Liver (tissue), 9 donors: Measurements from ENCODE around the gene PAQR9. TPM values are rescaled to one million over a fixed set of nuclear protein-coding genes. Genes with fewer than 3 reads are reported as not detected.

Experiments used
- DNase-seq: peaks from one replicate; pipeline ENCODE4 v3.0.0-alpha.2; 2017; ENCODE audit warnings: low spot score
- H3K27ac ChIP-seq, 2 donors: one replicate each; pipeline ENCODE4 v1.7.0; 2013; ENCODE audit warnings: inconsistent platforms in 2 of 2, low read length in 2 of 2, control low read depth in 1 of 2, low read depth in 1 of 2, mild to moderate bottlenecking in 1 of 2
- H3K27me3 ChIP-seq, 4 donors: one replicate each; pipeline versions ENCODE4 v1.6.1 to v1.7.0; 2013; ENCODE audit warnings: low read length in 3 of 4, inconsistent platforms in 1 of 4, mild to moderate bottlenecking in 1 of 4, moderate library complexity in 1 of 4; ENCODE audit not compliant: control insufficient read depth in 4 of 4, insufficient read depth in 4 of 4
- H3K36me3 ChIP-seq, 4 donors: one replicate each; pipeline versions ENCODE4 v1.6.1 to v1.7.0; 2013; ENCODE audit warnings: low read length in 3 of 4, mild to moderate bottlenecking in 3 of 4, low read depth in 1 of 4, moderate library complexity in 1 of 4; ENCODE audit not compliant: control insufficient read depth in 4 of 4, insufficient read depth in 3 of 4
- H3K4me1 ChIP-seq, 4 donors: one replicate each; pipeline versions ENCODE4 v1.6.1 to v1.7.0; 2013; ENCODE audit warnings: low read length in 3 of 4, mild to moderate bottlenecking in 3 of 4, moderate library complexity in 1 of 4; ENCODE audit not compliant: control insufficient read depth in 4 of 4, insufficient read depth in 4 of 4
- H3K4me3 ChIP-seq, 3 donors: one replicate each; pipeline versions ENCODE4 v1.6.1 to v1.7.0; 2013; ENCODE audit warnings: low read length in 3 of 3, control low read depth in 1 of 3, low read depth in 1 of 3, mild to moderate bottlenecking in 1 of 3
- H3K9ac ChIP-seq, 2 donors: one replicate each; pipeline ENCODE4 v1.7.0; 2013; ENCODE audit warnings: low read length in 2 of 2, mild to moderate bottlenecking in 2 of 2, moderate library complexity in 2 of 2, control low read depth in 1 of 2, low read depth in 1 of 2
- H3K9me3 ChIP-seq, 4 donors: one replicate each; pipeline versions ENCODE4 v1.6.1 to v1.7.0; 2013; ENCODE audit warnings: low read length in 3 of 4; ENCODE audit not compliant: control insufficient read depth in 4 of 4
- ATF3 ChIP-seq: IDR thresholded peaks from 2 replicates; pipeline ENCODE4 v1.6.1; 2016; ENCODE audit warnings: antibody characterized with exemption
- CTCF ChIP-seq: fragments of 150-350 bp; IDR thresholded peaks from 2 replicates; pipeline ENCODE4 v1.5.1; 2017; ENCODE audit warnings: improper control_type of control experiment, low read depth, low read length; ENCODE audit not compliant: missing input control
- EGR1 ChIP-seq, 2 donors: IDR thresholded peaks; 2 replicates each; pipeline ENCODE4 v1.6.1; 2016 to 2018; ENCODE audit warnings: antibody characterized with exemption in 2 of 2, low read depth in 2 of 2
- FOXA1 ChIP-seq: IDR thresholded peaks from 2 replicates; pipeline ENCODE4 v1.6.1; 2016; ENCODE audit warnings: antibody characterized with exemption
- FOXA2 ChIP-seq: IDR thresholded peaks from 2 replicates; pipeline ENCODE4 v1.6.1; 2016; ENCODE audit warnings: antibody characterized with exemption
- GABPA ChIP-seq, 2 donors: IDR thresholded peaks in 1 of 2; conservative IDR thresholded peaks in 1 of 2; 2 replicates each; pipeline ENCODE4 v1.6.1; 2016; ENCODE audit warnings: antibody characterized with exemption in 2 of 2, mild to moderate bottlenecking in 1 of 2, moderate library complexity in 1 of 2
- HNF4A ChIP-seq, 2 donors: conservative IDR thresholded peaks; 2 replicates each; pipeline ENCODE4 v1.6.1; 2016; ENCODE audit warnings: antibody characterized with exemption in 2 of 2, mild to moderate bottlenecking in 2 of 2
- HNF4G ChIP-seq: IDR thresholded peaks from 2 replicates; pipeline ENCODE4 v1.6.1; 2016; ENCODE audit warnings: antibody characterized with exemption
- JUND ChIP-seq, 2 donors: IDR thresholded peaks; 2 replicates each; pipeline ENCODE4 v1.6.1; 2016; ENCODE audit warnings: antibody characterized with exemption in 2 of 2
- MAX ChIP-seq: IDR thresholded peaks from 2 replicates; pipeline ENCODE4 v1.6.1; 2016; ENCODE audit warnings: antibody characterized with exemption
- NR2F2 ChIP-seq: IDR thresholded peaks from 2 replicates; pipeline ENCODE4 v1.6.1; 2016; ENCODE audit warnings: antibody characterized with exemption
- RAD21 ChIP-seq, 2 donors: IDR thresholded peaks; 2 replicates each; pipeline ENCODE4 v1.6.1; 2016; ENCODE audit warnings: antibody characterized with exemption in 2 of 2, mild to moderate bottlenecking in 2 of 2
- REST ChIP-seq: IDR thresholded peaks from 2 replicates; pipeline ENCODE4 v1.6.1; 2016; ENCODE audit warnings: antibody characterized with exemption, mild to moderate bottlenecking
- RXRA ChIP-seq, 2 donors: IDR thresholded peaks; 2 replicates each; pipeline ENCODE4 v1.6.1; 2017 to 2018; ENCODE audit warnings: antibody characterized with exemption in 2 of 2, mild to moderate bottlenecking in 1 of 2
- SP1 ChIP-seq: IDR thresholded peaks from 2 replicates; pipeline ENCODE4 v1.6.1; 2018; ENCODE audit warnings: antibody characterized with exemption, mild to moderate bottlenecking
- TAF1 ChIP-seq: conservative IDR thresholded peaks from 2 replicates; pipeline ENCODE4 v1.6.1; 2016; ENCODE audit warnings: antibody characterized with exemption, mild to moderate bottlenecking
- YY1 ChIP-seq: IDR thresholded peaks from 2 replicates; pipeline ENCODE4 v1.6.1; 2016; ENCODE audit warnings: antibody characterized with exemption, mild to moderate bottlenecking
- ZBTB33 ChIP-seq: IDR thresholded peaks from 2 replicates; pipeline ENCODE4 v1.6.1; 2016; ENCODE audit warnings: antibody characterized with exemption
- WGBS: extraction: QIAGEN DNeasy Blood & Tissue Kit; methylation state at CpG from one replicate; pipeline ENCODE4 v1.1.7; 2013; 5-methylcytosine and 5-hydroxymethylcytosine counted together
- polyA plus RNA-seq, 2 donors: library from polyadenylated mRNA; stranded (reverse) in 1 of 2; unstranded in 1 of 2; fragments of 200-250 nt in 1 of 2; fragments of >200 nt in 1 of 2; fragmentation: Nextera tagmentation in 1 of 2; extraction: Ambion mirVana in 1 of 2; gene quantifications; one replicate each; pipeline versions ENCODE4 v1.2.1 to v1.2.3, GENCODE V29; 2013 to 2015
- total RNA-seq, 2 donors: library from RNA; depleted of rRNA; stranded (reverse); fragments of >200 nt; gene quantifications; one replicate each; pipeline ENCODE4 v1.2.3, GENCODE V29; 2014
- donor health status: healthy.
- donor health status: healthy.
- donor health status: healthy.
- donor health status: healthy.
- donor health status: healthy.

The PAQR9 gene
- total and polyA plus RNA-seq, 4 donors = 3.6 to 24.3 (median 12.6) TPM

GRCh38 chr3:142987707-142988106 is 24.2 kb upstream of the PAQR9 start:
- no peak overlapping the region for H3K27ac ChIP-seq
- TF ChIP-seq YY1 (no peak), HNF4G (no peak), HNF4A (conservative IDR thresholded peaks at IDR 0.05) (no peak), RXRA (IDR thresholded peaks at IDR 0.05) (no peak), EGR1 (IDR thresholded peaks at IDR 0.05; ENCODE audit: low read depth in 2 of 2) (no peak), FOXA1 (no peak), RAD21 (IDR thresholded peaks at IDR 0.05) (no peak), CTCF (no peak), FOXA2 (no peak), NR2F2 (no peak), REST (no peak), SP1 (no peak), MAX (no peak), GABPA (IDR thresholded peaks at IDR 0.05 in 1 of 2, conservative IDR thresholded peaks at IDR 0.05 in 1 of 2) (no peak), JUND (IDR thresholded peaks at IDR 0.05) (no peak), ATF3 (no peak), TAF1 (no peak), ZBTB33 (no peak)
- WGBS = 19% methylated on average over 7 of the region's 7 CpGs
- H3K9ac ChIP-seq = no peak overlapping the region
- no peak for DNase-seq
- H3K36me3 ChIP-seq = no peaks in the 10 kb centered on the region
- H3K4me3 ChIP-seq = no peak overlapping the region
- H3K9me3 ChIP-seq = no peaks in the 10 kb centered on the region
- H3K27me3 ChIP-seq = no peaks in the 10 kb centered on the region
- H3K4me1 ChIP-seq = peaks cover 2 to 28% (median 13%) of the 10 kb centered on the region in 4 donors
